Measurements from ENCODE around the gene ASB2. TPM values are rescaled to one million over a fixed set of nuclear protein-coding genes. Genes with fewer than 3 reads are reported as not detected.

The ASB2 gene
- total RNA-seq, 1 experiment from 2014 or later = not detected

DNA sequence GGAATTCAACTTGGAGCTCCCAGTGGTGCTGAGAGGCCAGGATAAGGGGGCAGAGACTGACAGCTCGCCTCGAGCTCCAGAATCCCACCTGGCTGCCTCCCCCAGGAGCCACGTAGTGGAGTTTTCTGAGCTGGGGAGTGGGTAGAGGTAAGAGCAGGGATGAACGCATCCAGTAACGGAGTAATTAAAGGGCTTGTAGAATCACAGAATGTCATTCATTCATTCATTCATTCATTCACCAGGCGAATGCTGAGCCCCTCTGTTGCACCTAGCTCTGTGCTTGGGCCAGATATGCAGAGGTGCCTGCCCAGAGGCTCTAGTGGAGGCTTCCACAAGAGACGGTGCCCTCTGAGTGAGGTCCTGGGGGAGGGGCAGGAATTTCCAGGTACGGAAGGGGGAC lies 41.2 kb downstream of the ASB2 start (continued):
- TF ChIP-seq, protein P1, sequence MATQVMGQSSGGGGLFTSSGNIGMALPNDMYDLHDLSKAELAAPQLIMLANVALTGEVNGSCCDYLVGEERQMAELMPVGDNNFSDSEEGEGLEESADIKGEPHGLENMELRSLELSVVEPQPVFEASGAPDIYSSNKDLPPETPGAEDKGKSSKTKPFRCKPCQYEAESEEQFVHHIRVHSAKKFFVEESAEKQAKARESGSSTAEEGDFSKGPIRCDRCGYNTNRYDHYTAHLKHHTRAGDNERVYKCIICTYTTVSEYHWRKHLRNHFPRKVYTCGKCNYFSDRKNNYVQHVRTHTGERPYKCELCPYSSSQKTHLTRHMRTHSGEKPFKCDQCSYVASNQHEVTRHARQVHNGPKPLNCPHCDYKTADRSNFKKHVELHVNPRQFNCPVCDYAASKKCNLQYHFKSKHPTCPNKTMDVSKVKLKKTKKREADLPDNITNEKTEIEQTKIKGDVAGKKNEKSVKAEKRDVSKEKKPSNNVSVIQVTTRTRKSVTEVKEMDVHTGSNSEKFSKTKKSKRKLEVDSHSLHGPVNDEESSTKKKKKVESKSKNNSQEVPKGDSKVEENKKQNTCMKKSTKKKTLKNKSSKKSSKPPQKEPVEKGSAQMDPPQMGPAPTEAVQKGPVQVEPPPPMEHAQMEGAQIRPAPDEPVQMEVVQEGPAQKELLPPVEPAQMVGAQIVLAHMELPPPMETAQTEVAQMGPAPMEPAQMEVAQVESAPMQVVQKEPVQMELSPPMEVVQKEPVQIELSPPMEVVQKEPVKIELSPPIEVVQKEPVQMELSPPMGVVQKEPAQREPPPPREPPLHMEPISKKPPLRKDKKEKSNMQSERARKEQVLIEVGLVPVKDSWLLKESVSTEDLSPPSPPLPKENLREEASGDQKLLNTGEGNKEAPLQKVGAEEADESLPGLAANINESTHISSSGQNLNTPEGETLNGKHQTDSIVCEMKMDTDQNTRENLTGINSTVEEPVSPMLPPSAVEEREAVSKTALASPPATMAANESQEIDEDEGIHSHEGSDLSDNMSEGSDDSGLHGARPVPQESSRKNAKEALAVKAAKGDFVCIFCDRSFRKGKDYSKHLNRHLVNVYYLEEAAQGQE (IDR thresholded peaks at IDR 0.05; ENCODE audit: low read depth) = no peak
- no peak for TF ChIP-seq TCF7L2 (IDR thresholded peaks at IDR 0.05; ENCODE audit: borderline replicate concordance, extremely low read depth, insufficient read depth, insufficient read length)
- TF ChIP-seq FOSL1 (IDR thresholded peaks at IDR 0.05; ENCODE audit: low read depth) = no peak
- TF ChIP-seq JUND (IDR thresholded peaks at IDR 0.05) = no peak

DNA sequence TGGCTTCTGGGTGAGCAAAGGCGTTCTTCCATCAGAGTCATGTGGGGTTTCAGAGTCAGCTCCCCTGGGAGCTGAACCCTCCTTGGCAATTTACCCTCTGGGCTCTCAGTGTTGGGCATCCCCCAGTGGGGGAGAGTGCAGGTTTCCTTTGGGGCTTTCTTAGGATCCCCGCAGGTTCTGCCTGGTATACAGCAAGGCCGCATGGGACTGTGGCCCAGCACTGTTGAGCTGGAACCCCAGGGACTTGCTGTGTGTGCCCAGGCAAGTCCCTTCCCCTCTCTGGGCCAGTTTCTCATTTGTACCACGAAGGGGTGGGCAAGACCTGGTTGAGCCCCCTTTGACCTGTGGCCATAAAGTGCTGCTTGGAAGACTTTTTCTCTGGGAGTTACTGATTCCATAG lies 43.7 kb downstream of the ASB2 start:
- no peak for ATAC-seq
- no TSS peak for BruUV-seq (replicated peaks)
- no peaks in the 10 kb centered on the region for H3K36me3 ChIP-seq (ENCODE audit: control insufficient read depth in 1 of 2, insufficient read depth in 2 of 2, low read length in 2 of 2)
- peaks cover 0 to 10% of the 10 kb centered on the region in 2 experiments; a peak in 3 of 4 replicates for H3K4me1 ChIP-seq (ENCODE audit: control insufficient read depth in 1 of 2, insufficient read depth in 2 of 2, low read length in 2 of 2)
- H4K20me1 ChIP-seq (ENCODE audit: insufficient read depth) = no peaks in the 10 kb centered on the region
- POLR2A ChIA-PET = no interaction called here
- H3K27me3 ChIP-seq (ENCODE audit: insufficient read depth, low read length) = no peaks in the 10 kb centered on the region
- no peaks in the 10 kb centered on the region for H3K79me2 ChIP-seq (ENCODE audit: insufficient read depth, low read length)
- no peak for DNase-seq (ENCODE audit: low read depth, low spot score)
- RAD21 ChIA-PET (ENCODE audit: low non-redundant PET in 1 of 2, low total read pairs in 2 of 2, uncharacterized antibody in 2 of 2, unreplicated experiment in 2 of 2) = interaction anchor here in 1 of 2 experiments (0.7 kb wide), 1 partner anchor 9 kb away, joined by 3 read pairs; no protein-coding TSS in a partner anchor
- no peaks in the 10 kb centered on the region for H3K9me3 ChIP-seq (ENCODE audit: control insufficient read depth in 1 of 2, insufficient read depth in 1 of 2, low read depth in 1 of 2, low read length in 2 of 2)
- intact Hi-C loops (cut with micrococcal nuclease) = no loop called here
- CTCF ChIA-PET = no interaction called here
- no peak overlapping the region for H2AFZ ChIP-seq (ENCODE audit: low read depth, low read length, poor library complexity, severe bottlenecking)
- H3K4me3 ChIP-seq (replicated peaks in 1 of 2; ENCODE audit: low read depth in 1 of 2, low read length in 2 of 2) = no peak overlapping the region
- H3K27ac ChIP-seq (ENCODE audit: low read depth, low read length) = no peak overlapping the region
- H3K4me2 ChIP-seq (ENCODE audit: low read length) = no peak overlapping the region
- no peaks in the 10 kb centered on the region for H3K9me2 ChIP-seq (ENCODE audit: insufficient read depth)
- TF ChIP-seq EGR1 (IDR thresholded peaks at IDR 0.05; ENCODE audit: low read depth) = no peak
- TF ChIP-seq, protein P2, sequence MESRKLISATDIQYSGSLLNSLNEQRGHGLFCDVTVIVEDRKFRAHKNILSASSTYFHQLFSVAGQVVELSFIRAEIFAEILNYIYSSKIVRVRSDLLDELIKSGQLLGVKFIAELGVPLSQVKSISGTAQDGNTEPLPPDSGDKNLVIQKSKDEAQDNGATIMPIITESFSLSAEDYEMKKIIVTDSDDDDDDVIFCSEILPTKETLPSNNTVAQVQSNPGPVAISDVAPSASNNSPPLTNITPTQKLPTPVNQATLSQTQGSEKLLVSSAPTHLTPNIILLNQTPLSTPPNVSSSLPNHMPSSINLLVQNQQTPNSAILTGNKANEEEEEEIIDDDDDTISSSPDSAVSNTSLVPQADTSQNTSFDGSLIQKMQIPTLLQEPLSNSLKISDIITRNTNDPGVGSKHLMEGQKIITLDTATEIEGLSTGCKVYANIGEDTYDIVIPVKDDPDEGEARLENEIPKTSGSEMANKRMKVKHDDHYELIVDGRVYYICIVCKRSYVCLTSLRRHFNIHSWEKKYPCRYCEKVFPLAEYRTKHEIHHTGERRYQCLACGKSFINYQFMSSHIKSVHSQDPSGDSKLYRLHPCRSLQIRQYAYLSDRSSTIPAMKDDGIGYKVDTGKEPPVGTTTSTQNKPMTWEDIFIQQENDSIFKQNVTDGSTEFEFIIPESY (IDR thresholded peaks at IDR 0.05; ENCODE audit: extremely low read depth, insufficient replicate concordance, low read length) = no peak
- no peak for TF ChIP-seq SRF (IDR thresholded peaks at IDR 0.05; ENCODE audit: low read depth)
- H3K9ac ChIP-seq (ENCODE audit: low read length) = no peak overlapping the region

Data from HCT116 (cell line).